ENCODE measurements around the gene TFAP2A. TPM values are rescaled to one million over a fixed set of nuclear protein-coding genes. Genes with fewer than 3 reads are reported as not detected.

TFAP2A gene
- total RNA-seq, 1 experiment from 2014 or later = 24.3 TPM

- no peak for TF ChIP-seq REST (IDR thresholded peaks at IDR 0.05; ENCODE audit: low read depth)
- TF ChIP-seq SRF (IDR thresholded peaks at IDR 0.05; ENCODE audit: low read depth) = no peak
Observed at GRCh38 chr6:10429638-10430427, 15.0 kb upstream of the TFAP2A start (continued).

- no peak overlapping the region for H3K9ac ChIP-seq (ENCODE audit: low read length)
- RAD21 ChIA-PET (ENCODE audit: low non-redundant PET in 1 of 2, low total read pairs in 2 of 2, uncharacterized antibody in 2 of 2, unreplicated experiment in 2 of 2) = no interaction called here
- intact Hi-C loops (cut with micrococcal nuclease) = loop anchor here (5.0 kb wide), 1 partner anchor 1445 kb away; no protein-coding TSS in a partner anchor
- DNase-seq (ENCODE audit: low read depth, low spot score) = no peak
- CTCF ChIA-PET = no interaction called here
- no peak overlapping the region for H3K4me2 ChIP-seq (ENCODE audit: low read length)
- H3K79me2 ChIP-seq (ENCODE audit: insufficient read depth, low read length) = no peaks in the 10 kb centered on the region
- H3K4me3 ChIP-seq (replicated peaks in 1 of 2; ENCODE audit: low read depth in 1 of 2, low read length in 2 of 2) = no peak overlapping the region
- POLR2A ChIA-PET = no interaction called here
- no peak for TF ChIP-seq EZH2phosphoT487 (IDR thresholded peaks at IDR 0.05; ENCODE audit: borderline replicate concordance)
- no peak for TF ChIP-seq CEBPB (IDR thresholded peaks at IDR 0.05; ENCODE audit: low read depth)
- no peak for TF ChIP-seq POLR2A (IDR thresholded peaks at IDR 0.05; ENCODE audit: borderline replicate concordance, extremely low read depth, insufficient read depth, insufficient read length)
- TF ChIP-seq CBX3 (IDR thresholded peaks at IDR 0.05; ENCODE audit: low read depth) = no peak
- TF ChIP-seq JUND (IDR thresholded peaks at IDR 0.05) = no peak
- H3K4me1 ChIP-seq (ENCODE audit: control insufficient read depth in 1 of 2, insufficient read depth in 2 of 2, low read length in 2 of 2) = peaks cover 7 to 31% of the 10 kb centered on the region in 2 experiments; a peak in 3 of 4 replicates
- no peaks in the 10 kb centered on the region for H3K27me3 ChIP-seq (ENCODE audit: insufficient read depth, low read length)
- no peaks in the 10 kb centered on the region for H4K20me1 ChIP-seq (ENCODE audit: insufficient read depth)
- H3K9me2 ChIP-seq (ENCODE audit: insufficient read depth) = no peaks in the 10 kb centered on the region
- H3K27ac ChIP-seq (ENCODE audit: low read depth, low read length) = no peak overlapping the region
- no peak for ATAC-seq
- BruUV-seq (replicated peaks) = no TSS peak
- H3K36me3 ChIP-seq (ENCODE audit: control insufficient read depth in 1 of 2, insufficient read depth in 2 of 2, low read length in 2 of 2) = no peaks in the 10 kb centered on the region
- no peak overlapping the region for H2AFZ ChIP-seq (ENCODE audit: low read depth, low read length, poor library complexity, severe bottlenecking)
- H3K9me3 ChIP-seq (ENCODE audit: control insufficient read depth in 1 of 2, insufficient read depth in 1 of 2, low read depth in 1 of 2, low read length in 2 of 2) = no peaks in the 10 kb centered on the region
Observed at GRCh38 chr6:10426781-10427279, 12.0 kb upstream of the TFAP2A start.
